Right renal pelvis (tissue), 4 donors: ENCODE data around the gene RBM19. TPM values are rescaled to one million over a fixed set of nuclear protein-coding genes. Genes with fewer than 3 reads are reported as not detected.

Experiments
- DNase-seq, 4 donors: peaks; one replicate each; pipeline ENCODE4 v3.0.0-alpha.2; 2013; ENCODE audit warnings: low read depth in 4 of 4, low spot score in 3 of 4, missing footprints in 1 of 4
- polyA plus RNA-seq, 4 donors: library from polyadenylated mRNA; unstranded; fragments of 120-200 nt; gene quantifications; one replicate each; pipeline ENCODE4 v1.2.1, GENCODE V29; 2013; ENCODE audit not compliant: insufficient read length in 4 of 4

The RBM19 gene
- polyA plus RNA-seq, 4 donors: 23.3 to 28.1 (median 27.0) TPM

- DNase-seq: no peak
Observed at GRCh38 chr12:113838896-113839295, 127.2 kb downstream of the RBM19 start.

GRCh38 chr12:113837528-113838296 lies 128.4 kb downstream of the RBM19 start:
- DNase-seq: no peak

- no peak for DNase-seq
Observed at GRCh38 chr12:113837084-113837483, 129.0 kb downstream of the RBM19 start.

GRCh38 chr12:113835896-113836295 lies 130.2 kb downstream of the RBM19 start:
- DNase-seq: no peak

GRCh38 chr12:113835433-113835832 lies 130.7 kb downstream of the RBM19 start:
- DNase-seq: no peak

GRCh38 chr12:113833422-113833821 lies 132.7 kb downstream of the RBM19 start:
- no peak for DNase-seq

GRCh38 chr12:113831476-113831875 lies 134.6 kb downstream of the RBM19 start:
- no peak for DNase-seq

- DNase-seq: no peak
Observed at GRCh38 chr12:113831016-113831415, 135.1 kb downstream of the RBM19 start.

GRCh38 chr12:113829212-113829611 lies 136.9 kb downstream of the RBM19 start:
- DNase-seq: no peak

GRCh38 chr12:113827539-113828114 lies 138.5 kb downstream of the RBM19 start:
- no peak for DNase-seq

- no peak for DNase-seq
Observed at GRCh38 chr12:113826805-113827538, 139.2 kb downstream of the RBM19 start.

- DNase-seq: no peak
Observed at GRCh38 chr12:113825705-113826104, 140.4 kb downstream of the RBM19 start.

- DNase-seq: no peak
Observed at GRCh38 chr12:113823816-113824215, 142.3 kb downstream of the RBM19 start.

- DNase-seq: no peak
Observed at GRCh38 chr12:113823016-113823415, 143.1 kb downstream of the RBM19 start.

GRCh38 chr12:113820842-113821241 lies 145.3 kb downstream of the RBM19 start:
- DNase-seq: no peak

GRCh38 chr12:113820309-113820708 lies 145.8 kb downstream of the RBM19 start:
- no peak for DNase-seq

GRCh38 chr12:113819495-113819894 lies 146.6 kb downstream of the RBM19 start:
- no peak for DNase-seq

- no peak for DNase-seq
Observed at GRCh38 chr12:113818833-113819232, 147.3 kb downstream of the RBM19 start.

GRCh38 chr12:113818283-113818682 lies 147.8 kb downstream of the RBM19 start:
- DNase-seq: no peak

GRCh38 chr12:113816866-113817265 lies 149.3 kb downstream of the RBM19 start:
- no peak for DNase-seq

- no peak for DNase-seq
Observed at GRCh38 chr12:113815031-113815430, 151.1 kb downstream of the RBM19 start.

GRCh38 chr12:113813229-113813541 lies 152.9 kb downstream of the RBM19 start:
- no peak for DNase-seq
